Raji (cell line): ENCODE data around the gene CNNM1.

Experiments
- POLR2A ChIP-seq: IDR thresholded peaks from 2 replicates; pipeline ENCODE4 v1.6.1; 2011; ENCODE audit warnings: low read depth, low read length, control low read depth; ENCODE audit not compliant: insufficient read depth

Gene CNNM1

DNA sequence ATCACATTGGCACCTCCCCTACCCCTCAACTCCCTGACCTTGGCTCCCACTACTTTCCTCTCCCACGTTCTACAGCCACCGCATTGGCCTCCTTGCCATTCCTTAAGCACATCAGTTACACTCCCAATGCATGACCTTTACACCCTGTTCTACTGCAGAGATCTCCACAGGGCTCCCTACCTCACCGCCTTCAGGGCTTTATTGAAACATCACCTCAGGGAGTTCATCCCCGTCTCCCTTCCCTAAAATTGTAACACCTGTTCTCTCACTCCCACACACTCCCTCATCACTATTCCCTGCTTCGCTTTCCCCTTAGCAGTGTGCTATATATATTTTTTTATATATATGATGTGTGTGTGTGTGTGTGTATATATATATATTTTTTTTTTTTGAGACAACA, 18.5 kb downstream of the CNNM1 start:
- TF ChIP-seq POLR2A: no peak

DNA sequence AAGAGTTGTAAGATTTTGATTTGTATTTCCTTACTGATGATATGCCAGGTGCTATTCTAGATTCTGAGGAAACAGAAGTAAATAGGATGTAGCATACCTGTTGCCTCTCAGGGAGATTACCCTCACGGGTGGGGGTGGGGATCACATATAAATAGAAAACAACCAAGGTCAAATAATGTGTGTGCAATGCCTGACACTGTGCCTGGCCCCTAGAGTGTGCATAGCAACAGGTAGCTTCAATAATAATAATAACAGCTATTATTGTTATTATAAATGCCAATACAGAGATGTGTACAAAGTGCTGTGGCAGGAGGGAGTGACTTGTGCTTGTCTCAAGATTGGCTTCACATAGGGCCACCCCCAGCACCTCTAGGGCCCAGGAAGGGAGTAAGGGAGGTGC, 24.0 kb downstream of the CNNM1 start:
- TF ChIP-seq POLR2A: no peak

DNA sequence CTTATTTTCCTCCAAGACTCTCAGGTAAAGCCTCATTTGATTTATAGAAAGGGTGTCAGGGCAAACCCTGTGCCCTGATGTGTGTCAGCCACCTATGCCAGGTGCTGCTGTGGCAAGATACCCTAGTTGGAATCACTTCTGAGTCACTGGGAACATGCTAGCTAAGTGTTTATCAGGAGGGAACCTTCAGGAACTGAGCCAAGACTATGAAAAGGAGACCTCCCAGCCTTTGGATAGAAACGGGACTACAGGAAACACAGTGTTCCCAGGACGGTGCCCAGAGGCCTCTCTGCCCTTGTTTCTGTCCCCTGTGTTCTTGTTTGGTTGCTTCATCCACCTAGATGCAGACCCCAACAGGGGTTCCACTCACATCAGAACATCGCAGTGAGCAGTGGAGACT, 28.5 kb downstream of the CNNM1 start:
- no peak for TF ChIP-seq POLR2A

DNA sequence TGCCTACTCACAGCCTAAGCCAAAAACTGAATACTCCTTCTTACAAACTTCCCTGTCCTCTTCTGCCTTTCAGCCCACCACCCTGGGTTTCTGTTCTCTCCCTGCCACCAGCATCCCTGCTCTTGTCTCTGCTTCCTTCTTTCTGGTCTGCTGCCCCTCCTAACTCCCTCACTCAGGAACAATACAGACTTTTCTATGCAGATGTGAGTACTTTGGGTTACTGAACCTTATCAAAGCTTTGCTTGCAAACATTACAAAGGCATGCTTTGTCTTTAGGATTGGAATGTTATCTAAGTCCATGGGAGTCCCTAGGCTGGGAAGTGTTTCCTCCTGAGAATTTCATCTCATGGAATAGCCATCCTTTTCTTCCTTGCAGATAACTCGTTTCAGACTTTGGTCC, 28.9 kb downstream of the CNNM1 start:
- TF ChIP-seq POLR2A: no peak

DNA sequence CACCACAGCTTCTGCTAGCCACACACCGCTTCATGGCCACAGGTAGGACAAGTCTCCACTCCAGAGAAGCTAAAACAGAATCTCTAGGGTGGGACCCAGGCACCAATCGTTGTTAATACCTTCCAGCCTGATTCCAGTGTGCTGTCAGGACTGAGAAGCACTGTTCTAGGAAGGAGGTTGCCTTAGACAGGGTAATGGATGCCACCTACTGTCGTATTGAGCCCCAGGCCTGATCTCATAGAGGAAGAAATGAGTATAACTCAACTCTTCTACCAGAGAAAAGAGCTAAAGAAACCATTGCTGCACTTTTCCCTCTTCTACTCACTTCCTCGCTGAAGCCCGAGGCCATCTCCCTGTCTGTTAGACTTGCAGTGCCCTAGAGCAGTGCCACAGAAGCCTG, 31.8 kb downstream of the CNNM1 start:
- no peak for TF ChIP-seq POLR2A

DNA sequence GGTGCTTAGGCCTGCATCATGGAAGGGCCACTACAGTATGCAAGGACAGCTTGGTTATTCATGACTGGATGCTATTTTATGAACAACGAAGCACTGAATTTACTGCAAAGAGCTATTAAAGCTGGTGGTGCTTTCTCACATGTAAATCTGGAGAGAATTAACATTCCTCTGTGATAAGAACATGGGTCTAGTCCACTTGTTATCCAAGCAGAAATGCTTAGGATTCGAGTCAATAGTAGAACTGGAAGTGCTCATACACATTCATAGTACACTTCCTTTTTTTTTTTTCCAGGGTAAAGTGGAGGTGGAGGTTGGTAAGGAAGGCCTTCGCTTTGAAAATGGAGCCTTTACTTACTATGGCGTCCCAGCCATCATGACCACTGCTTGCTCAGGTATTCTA, 35.0 kb downstream of the CNNM1 start:
- TF ChIP-seq POLR2A: no peak

DNA sequence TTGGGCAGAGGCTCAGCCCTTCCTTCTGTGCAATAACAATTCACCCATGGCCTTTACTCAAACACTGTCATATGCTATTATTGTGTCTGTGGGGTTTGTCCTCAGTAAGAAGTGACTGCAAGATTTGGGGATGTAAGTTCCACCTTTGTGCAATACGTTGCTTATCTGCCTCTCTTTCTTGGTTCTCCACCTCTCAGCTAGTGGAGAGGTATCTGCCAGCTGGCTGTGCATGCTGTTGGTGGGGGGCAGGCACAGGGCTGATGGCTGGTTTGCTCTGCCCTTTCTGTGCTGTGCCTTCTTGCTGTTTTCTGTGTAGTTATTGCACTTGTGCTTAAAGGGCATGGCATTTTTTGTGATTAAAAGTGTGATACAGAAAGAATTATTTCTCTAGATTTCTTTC, 36.2 kb downstream of the CNNM1 start:
- no peak for TF ChIP-seq POLR2A

DNA sequence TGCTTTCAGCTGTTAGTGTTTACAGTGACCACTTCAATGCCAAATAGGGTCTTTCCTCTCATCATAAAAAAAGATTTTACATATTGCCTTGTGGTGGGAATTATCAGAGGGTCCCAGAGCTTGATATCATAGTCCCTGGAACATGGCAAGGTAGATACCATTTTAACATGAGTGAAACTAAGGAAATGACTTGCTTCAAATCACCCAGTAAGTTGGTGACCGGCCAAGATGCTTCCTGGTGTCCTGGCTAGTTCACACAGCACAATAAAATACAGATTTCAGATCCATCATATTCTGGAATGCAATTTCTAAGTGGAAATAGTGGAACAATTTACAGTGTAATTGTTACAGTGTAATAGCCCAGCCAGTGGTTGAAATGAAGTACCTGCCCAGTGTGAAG, 36.6 kb downstream of the CNNM1 start:
- TF ChIP-seq POLR2A: no peak

DNA sequence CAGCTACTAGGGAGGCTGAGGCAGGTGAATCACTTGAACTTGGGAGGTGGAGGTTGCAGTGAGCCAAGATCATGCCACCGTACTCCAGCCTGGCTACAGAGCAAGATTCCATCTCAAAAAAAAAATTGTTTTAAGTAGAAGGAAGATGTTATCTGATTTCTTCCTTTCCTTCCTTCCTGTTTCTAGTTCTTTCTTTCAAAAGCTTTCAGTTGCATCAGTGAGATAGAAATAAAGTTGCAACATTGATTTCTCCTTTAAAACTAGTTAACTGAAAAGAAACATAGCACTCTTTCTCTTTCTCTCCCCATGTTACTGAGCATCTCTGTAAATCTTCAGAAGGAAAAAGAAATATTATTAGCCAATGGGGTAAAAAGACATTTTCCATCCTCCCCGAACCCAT, 37.5 kb downstream of the CNNM1 start:
- TF ChIP-seq POLR2A: no peak

DNA sequence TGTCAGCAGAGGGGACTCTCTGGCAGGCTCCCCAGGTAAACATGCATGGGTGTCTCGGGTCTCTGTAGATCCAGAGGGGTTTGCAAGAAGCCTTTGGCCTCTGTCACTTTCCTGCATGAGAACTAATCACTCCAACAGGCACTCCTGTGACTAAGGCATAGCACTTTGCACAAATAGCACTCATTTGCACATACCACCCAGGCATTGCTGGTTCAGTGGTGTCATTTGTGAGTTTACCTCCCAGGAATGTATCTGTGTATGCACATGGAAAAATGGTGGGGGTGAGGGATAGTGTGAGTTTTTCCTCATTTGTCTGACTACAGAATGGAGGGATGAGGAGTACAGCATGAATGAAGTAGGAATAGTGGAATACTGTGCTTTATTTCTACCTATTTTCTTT, 39.5 kb downstream of the CNNM1 start:
- no peak for TF ChIP-seq POLR2A

DNA sequence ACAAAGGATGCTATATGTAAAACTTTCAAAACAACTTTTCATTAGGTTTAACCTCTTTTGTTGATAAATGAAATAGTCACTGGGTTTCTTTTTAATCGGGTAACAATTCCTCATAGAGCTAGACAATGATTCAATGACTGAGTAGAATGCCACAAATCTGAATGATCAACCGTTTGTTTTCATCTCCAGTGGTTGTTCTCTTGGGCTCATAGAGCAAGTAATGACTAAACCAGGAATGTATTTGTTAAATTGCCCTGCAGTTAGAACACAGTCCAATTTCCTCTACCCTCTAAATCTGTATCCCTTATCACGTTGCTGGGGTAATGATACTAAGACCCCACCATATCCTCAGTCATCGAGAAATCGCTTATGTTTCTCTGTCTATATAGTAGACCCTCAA, 40.0 kb downstream of the CNNM1 start:
- no peak for TF ChIP-seq POLR2A

DNA sequence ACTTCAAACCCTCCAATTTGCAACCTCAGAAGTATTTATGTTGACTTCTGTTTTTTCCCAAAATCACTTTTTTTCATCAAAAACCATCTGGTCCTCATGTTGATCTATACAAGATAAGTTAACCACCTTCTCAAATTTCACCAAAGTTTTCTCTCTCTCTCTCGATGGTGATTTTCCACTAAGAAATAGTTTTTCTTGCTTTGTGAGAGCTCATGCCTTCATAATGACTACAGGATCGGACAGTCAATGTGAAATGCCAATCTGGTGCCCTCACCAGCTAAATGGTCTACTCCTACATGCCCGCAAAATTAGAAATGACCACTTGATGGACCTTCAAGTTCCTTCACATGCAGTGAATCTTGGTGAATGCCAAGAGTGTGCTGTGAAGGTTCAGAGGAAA, 40.4 kb downstream of the CNNM1 start:
- no peak for TF ChIP-seq POLR2A

DNA sequence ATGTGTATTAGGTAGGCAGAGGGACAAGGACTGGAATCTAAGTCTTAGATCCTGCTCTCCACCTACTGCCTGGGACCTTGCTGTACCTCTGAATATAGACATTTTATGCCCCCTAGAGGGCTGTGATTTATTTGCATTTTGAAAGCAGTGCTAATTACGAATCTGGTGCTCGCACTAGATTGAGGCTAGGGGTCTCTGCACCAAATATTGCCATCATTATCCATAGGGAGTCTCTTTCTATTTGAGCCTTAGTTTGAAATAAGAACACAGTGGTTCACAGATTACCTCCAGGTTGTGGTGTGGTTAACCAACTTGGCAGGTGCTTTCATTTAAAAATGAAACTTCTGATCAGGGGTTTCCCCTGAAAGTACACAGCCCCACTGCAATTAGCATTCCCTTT, 41.8 kb downstream of the CNNM1 start:
- no peak for TF ChIP-seq POLR2A

DNA sequence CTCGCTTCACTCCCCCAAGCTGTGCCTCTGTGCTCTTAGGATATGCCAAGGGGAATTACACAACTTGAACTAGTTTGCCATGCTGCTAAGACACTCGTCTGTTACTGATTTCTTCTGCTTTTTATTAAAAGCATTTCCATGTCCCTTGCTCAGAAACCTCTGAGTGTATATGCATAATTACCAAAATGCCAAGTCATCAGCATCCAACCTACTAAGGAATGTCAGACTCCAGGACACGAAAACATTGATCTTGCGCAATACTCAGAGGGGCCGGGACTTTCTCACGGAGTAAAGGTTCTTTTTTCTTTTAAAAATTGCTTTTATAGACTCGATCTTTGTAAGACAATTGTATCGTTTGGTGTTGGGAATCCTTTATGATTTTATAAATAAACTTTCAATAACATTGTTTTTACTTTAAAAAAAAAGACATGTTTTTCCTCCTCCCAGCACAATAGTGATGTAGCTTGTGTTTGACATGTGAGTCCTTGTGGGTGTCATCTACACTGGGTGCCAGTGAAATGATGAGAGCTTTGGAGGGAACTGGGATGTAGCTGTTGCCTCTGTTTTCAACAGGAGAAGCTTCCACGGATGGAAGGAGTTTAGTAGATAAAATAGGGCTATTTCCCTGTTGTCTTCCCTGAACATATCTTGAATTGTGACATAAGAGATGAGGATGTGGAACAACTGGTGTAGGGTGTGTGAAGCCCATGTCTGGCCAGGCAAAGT, 43.6 kb downstream of the CNNM1 start:
- TF ChIP-seq POLR2A: no peak

DNA sequence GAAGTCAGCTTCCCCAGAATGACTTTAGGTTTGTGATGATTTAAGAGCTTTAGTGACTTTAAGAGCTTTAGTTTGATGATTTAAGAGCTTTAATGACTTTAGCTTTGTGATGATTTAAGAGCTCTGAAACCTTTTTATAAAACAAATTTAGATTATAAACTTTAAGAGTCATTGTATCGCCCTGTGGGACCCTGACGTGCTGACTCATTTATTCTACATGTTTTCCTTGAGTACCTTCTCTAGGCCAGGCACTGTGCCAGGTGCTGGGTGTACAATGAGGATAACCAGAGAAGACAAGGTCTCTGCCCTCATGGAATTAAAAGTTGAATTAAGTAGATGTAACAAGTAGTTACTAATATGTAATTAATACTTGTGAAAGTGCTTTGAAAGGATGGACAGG, 45.4 kb downstream of the CNNM1 start:
- no peak for TF ChIP-seq POLR2A

DNA sequence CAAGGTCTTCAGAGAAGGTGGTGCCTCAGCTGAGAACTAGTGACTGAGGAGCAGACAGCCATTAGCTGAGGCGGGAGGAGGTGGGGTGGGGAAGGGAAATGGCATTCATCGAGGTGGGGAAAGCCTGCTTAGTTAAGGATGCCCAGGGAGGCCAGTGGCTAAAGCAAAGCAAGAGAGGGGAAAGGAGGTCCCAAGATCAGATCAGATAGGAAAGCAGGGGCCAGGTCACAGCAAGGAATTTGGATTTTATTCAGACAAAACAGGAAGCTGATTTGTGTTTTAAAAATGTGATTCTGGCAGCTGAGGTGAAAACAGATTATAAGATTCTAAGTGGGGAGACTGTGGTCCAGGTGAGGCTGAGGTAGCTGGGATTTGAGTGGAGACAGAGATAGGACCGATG, 45.8 kb downstream of the CNNM1 start:
- TF ChIP-seq POLR2A: no peak

DNA sequence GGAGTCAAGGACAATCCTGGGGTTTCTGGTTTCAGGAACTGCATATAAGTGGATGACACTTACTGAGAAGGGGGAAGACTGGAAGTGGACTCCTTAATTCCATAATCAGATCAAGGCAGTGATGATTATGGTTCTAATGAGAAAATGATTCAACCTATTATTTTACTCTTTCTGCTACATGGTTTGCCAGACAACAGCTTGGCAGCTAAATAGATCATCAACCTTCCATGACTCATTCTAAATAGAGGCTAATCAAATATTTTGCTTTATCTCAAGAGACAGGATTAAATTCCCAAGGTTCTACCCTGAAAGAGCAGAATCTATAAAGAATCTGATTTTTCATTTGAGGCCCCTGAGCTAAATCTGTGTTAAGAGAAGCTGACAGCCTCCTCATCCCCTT, 46.3 kb downstream of the CNNM1 start:
- TF ChIP-seq POLR2A: no peak
